Effector memory CD4-positive, alpha-beta T cell (primary cell): ENCODE measurements around the gene PLXNA2.

Experiments used
- DNase-seq, 3 donors: peaks; one replicate each; pipeline ENCODE4 v3.0.0-alpha.2; 2020
- H3K27ac ChIP-seq: 2 replicates; pipeline ENCODE4 v1.7.0; 2013; ENCODE audit warnings: mild to moderate bottlenecking, low read length, moderate library complexity; ENCODE audit not compliant: insufficient read depth, poor library complexity, severe bottlenecking
- H3K27me3 ChIP-seq: replicated peaks from 2 replicates; pipeline ENCODE4 v1.7.0; 2013; ENCODE audit warnings: mild to moderate bottlenecking, low read length; ENCODE audit not compliant: insufficient read depth, control insufficient read depth, poor library complexity, severe bottlenecking
- H3K36me3 ChIP-seq: 2 replicates; pipeline ENCODE4 v1.7.0; 2013; ENCODE audit warnings: mild to moderate bottlenecking, low read length, moderate library complexity; ENCODE audit not compliant: control insufficient read depth, insufficient read depth
- H3K4me1 ChIP-seq: 2 replicates; pipeline ENCODE4 v1.7.0; 2013; ENCODE audit warnings: low read length, mild to moderate bottlenecking; ENCODE audit not compliant: control insufficient read depth, insufficient read depth, poor library complexity, severe bottlenecking
- H3K4me3 ChIP-seq: 2 replicates; pipeline ENCODE4 v1.7.0; 2013; ENCODE audit warnings: low read length, low read depth, mild to moderate bottlenecking; ENCODE audit not compliant: insufficient read depth, poor library complexity, severe bottlenecking
- H3K9me3 ChIP-seq: 2 replicates; pipeline ENCODE4 v1.7.0; 2013; ENCODE audit warnings: mild to moderate bottlenecking, low read length, moderate library complexity; ENCODE audit not compliant: control insufficient read depth

Gene PLXNA2

GRCh38 chr1:208031932-208032320 is 212.3 kb downstream of the PLXNA2 start:
- H3K27me3 ChIP-seq: no peaks in the 10 kb centered on the region
- no peak for DNase-seq
- H3K4me3 ChIP-seq: no peak overlapping the region
- H3K4me1 ChIP-seq: no peaks in the 10 kb centered on the region
- H3K36me3 ChIP-seq: no peaks in the 10 kb centered on the region
- no peaks in the 10 kb centered on the region for H3K9me3 ChIP-seq
- no peak overlapping the region for H3K27ac ChIP-seq

DNA sequence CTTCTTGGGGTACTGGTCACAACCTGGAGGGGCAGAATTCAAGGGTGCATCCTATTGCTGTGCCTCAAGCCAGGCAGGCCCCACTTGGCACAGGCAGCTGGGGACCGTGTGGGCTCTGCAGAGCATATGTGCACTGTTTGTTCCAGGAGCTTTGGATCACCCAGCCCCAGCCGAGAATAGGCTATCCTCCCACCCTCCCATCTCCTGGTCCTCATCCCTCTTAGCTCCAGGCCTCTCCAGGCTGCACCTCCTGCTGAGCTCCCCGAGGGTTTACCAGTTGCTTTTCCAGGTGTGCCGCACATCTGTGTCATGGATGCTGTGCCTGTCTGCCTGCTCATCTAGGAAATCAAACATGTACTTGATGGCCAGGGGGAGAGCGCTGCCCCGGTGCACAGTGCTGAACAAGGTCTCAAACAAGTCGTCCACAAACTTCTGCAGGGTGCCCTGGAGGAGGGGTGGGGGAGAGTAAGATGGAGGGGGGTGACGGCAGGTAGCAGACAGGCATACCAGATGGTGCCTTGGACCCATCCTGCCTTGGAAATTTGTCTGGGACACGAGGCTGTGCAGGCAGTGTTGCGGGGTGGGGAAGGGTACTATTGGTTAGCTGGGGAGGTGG is 212.8 kb downstream of the PLXNA2 start:
- Histone ChIP-seq H3K27ac (no peak overlapping the region), H3K4me1 (no peaks in the 10 kb centered on the region), H3K9me3 (no peaks in the 10 kb centered on the region), H3K27me3 (no peaks in the 10 kb centered on the region), H3K4me3 (no peak overlapping the region), H3K36me3 (no peaks in the 10 kb centered on the region)
- no peak for DNase-seq

- H3K27ac ChIP-seq: no peak overlapping the region
- no peaks in the 10 kb centered on the region for H3K36me3 ChIP-seq
- H3K4me3 ChIP-seq: no peak overlapping the region
- H3K9me3 ChIP-seq: no peaks in the 10 kb centered on the region
- H3K27me3 ChIP-seq: no peaks in the 10 kb centered on the region
- DNase-seq: no peak
- H3K4me1 ChIP-seq: no peaks in the 10 kb centered on the region
Measured at GRCh38 chr1:208030288-208031091, 213.7 kb downstream of the PLXNA2 start.

- H3K9me3 ChIP-seq: no peaks in the 10 kb centered on the region
- no peak for DNase-seq
- H3K4me3 ChIP-seq: no peak overlapping the region
- H3K27ac ChIP-seq: no peak overlapping the region
- no peaks in the 10 kb centered on the region for H3K36me3 ChIP-seq
- no peaks in the 10 kb centered on the region for H3K27me3 ChIP-seq
- H3K4me1 ChIP-seq: no peaks in the 10 kb centered on the region
Measured at GRCh38 chr1:208029381-208030287, 214.6 kb downstream of the PLXNA2 start.

- Histone ChIP-seq H3K9me3 (no peaks in the 10 kb centered on the region), H3K27ac (no peak overlapping the region), H3K4me3 (no peak overlapping the region), H3K4me1 (no peaks in the 10 kb centered on the region), H3K27me3 (no peaks in the 10 kb centered on the region), H3K36me3 (no peaks in the 10 kb centered on the region)
- no peak for DNase-seq
Measured at GRCh38 chr1:208028526-208028925, 215.7 kb downstream of the PLXNA2 start.

DNA sequence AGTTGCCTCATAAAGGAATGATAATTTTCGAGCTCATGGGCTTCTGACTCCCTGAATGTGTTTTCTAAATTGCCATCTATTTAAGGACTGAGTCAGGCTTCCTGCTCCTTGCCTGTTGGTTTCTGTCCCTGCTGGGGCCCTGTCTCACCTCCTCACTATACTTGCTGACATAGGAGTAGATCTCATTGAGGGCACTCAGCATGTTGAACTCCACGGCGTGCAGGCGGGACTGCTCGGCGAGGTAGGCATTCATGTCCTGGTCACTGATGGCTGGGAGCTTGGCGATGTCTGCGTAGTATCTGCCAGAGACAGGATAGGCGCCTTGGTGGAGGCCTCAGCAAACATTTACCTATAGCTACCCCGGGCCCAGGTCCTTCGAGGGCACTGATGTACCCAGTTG is 216.3 kb downstream of the PLXNA2 start:
- no peaks in the 10 kb centered on the region for H3K9me3 ChIP-seq
- H3K4me3 ChIP-seq: no peak overlapping the region

DNA sequence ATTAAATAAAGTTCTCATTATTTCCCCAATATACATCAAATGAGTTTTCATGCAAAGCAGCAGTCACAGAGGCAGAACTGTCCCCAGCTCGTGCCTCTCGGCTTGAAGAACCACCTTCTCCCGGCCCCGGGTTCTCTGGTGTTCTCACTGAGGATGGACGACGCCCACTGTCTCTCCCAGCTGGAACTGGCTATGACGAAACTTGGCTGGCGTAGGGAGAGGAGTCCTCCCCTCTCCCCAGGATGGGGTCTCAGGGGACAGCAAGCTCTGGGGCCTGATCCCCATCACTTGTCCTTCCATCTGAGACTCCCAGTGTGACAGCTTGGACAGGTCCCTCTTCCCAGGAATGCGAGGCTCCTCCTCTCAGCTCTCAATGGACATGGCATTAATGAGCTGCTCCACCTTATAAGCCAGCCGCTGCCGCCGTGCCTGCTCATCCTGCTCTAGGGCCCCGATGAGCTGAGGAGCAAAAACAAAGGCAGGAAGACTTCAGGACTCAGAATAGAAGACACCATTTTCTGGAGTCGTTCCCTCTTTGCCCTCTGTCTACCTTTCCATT is 217.2 kb downstream of the PLXNA2 start:
- no peaks in the 10 kb centered on the region for H3K36me3 ChIP-seq
- H3K9me3 ChIP-seq: no peaks in the 10 kb centered on the region
- H3K27ac ChIP-seq: no peak overlapping the region
- no peaks in the 10 kb centered on the region for H3K4me1 ChIP-seq
- DNase-seq: no peak
- H3K27me3 ChIP-seq: no peaks in the 10 kb centered on the region
- no peak overlapping the region for H3K4me3 ChIP-seq

More for the DNA sequence above, 216.3 kb downstream of the PLXNA2 start:
- H3K4me1 ChIP-seq: no peaks in the 10 kb centered on the region
- H3K27me3 ChIP-seq: no peaks in the 10 kb centered on the region
- no peak for DNase-seq
- H3K27ac ChIP-seq: no peak overlapping the region
- H3K36me3 ChIP-seq: no peaks in the 10 kb centered on the region

DNA sequence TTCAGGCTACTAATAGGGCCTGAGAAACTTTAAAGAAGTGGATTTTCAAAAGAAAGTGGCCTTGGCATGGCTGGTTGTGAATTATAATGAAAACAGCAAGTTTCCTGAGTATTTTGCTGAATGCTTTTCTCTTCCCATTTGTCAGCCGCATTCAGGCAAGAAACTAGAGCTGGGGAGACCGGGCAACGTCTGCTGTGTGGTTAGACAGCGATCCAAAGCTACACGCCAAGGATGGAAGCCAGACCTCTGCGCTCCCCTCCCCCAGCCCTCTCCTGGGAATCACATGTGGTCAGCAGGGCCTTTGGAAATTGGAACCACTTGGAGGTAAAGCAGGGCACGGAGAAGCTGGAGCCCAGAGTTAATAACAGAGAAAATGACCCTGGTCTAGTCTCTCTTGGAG is 219.2 kb downstream of the PLXNA2 start:
- no peak overlapping the region for H3K27ac ChIP-seq
- H3K9me3 ChIP-seq: no peaks in the 10 kb centered on the region
- DNase-seq: no peak
- H3K4me1 ChIP-seq: no peaks in the 10 kb centered on the region
- H3K27me3 ChIP-seq: no peaks in the 10 kb centered on the region
- H3K36me3 ChIP-seq: no peaks in the 10 kb centered on the region
- H3K4me3 ChIP-seq: no peak overlapping the region

GRCh38 chr1:208024406-208024805 is 219.8 kb downstream of the PLXNA2 start:
- DNase-seq: no peak
- Histone ChIP-seq H3K27ac (no peak overlapping the region), H3K27me3 (no peaks in the 10 kb centered on the region), H3K36me3 (no peaks in the 10 kb centered on the region), H3K4me3 (no peak overlapping the region), H3K4me1 (no peaks in the 10 kb centered on the region), H3K9me3 (no peaks in the 10 kb centered on the region)
